AG10803 (cell line): ENCODE results near the gene HECTD1.
"Not testable (repeated sequence)": the region's sequence is repeated elsewhere in the genome, so short reads cannot be mapped to it uniquely, and the experiment has no call there.

Source experiments
- DNase-seq: peaks from one replicate; pipeline ENCODE4 v3.0.0; 2010; ENCODE audit warnings: low read depth
- H3K4me3 ChIP-seq: 2 replicates; pipeline ENCODE4 v1.5.1; 2011; ENCODE audit warnings: mild to moderate bottlenecking, low read length, control low read depth
- CTCF ChIP-seq: conservative IDR thresholded peaks from 2 replicates; pipeline ENCODE4 v1.5.1; 2011; ENCODE audit warnings: mild to moderate bottlenecking, low read length, control low read depth, inconsistent platforms

HECTD1 gene

GRCh38 chr14:31110872-31111271, 96.7 kb downstream of the HECTD1 start:
- no peak for DNase-seq
- TF ChIP-seq CTCF, result no peak
- no peak overlapping the region for H3K4me3 ChIP-seq

- H3K4me3 ChIP-seq, result no peak overlapping the region
- no peak for TF ChIP-seq CTCF
- no peak for DNase-seq
These were observed 98.3 kb downstream of the HECTD1 start for GRCh38 chr14:31109257-31109656.

GRCh38 chr14:31106768-31107167, 100.8 kb downstream of the HECTD1 start:
- no peak overlapping the region for H3K4me3 ChIP-seq
- no peak for TF ChIP-seq CTCF
- DNase-seq, result no peak

- H3K4me3 ChIP-seq, result no peak overlapping the region
- no peak for DNase-seq
- TF ChIP-seq CTCF, result no peak
These were observed 110.5 kb downstream of the HECTD1 start for GRCh38 chr14:31097081-31097480.

GRCh38 chr14:31096255-31096654, 111.3 kb downstream of the HECTD1 start:
- H3K4me3 ChIP-seq, result no peak overlapping the region
- peak; percentile 15 for DNase-seq
- TF ChIP-seq CTCF, result no peak

- not testable (repeated sequence) for H3K4me3 ChIP-seq, DNase-seq
These were observed 111.8 kb downstream of the HECTD1 start for GRCh38 chr14:31095817-31096216.

GRCh38 chr14:31093884-31094839, 113.4 kb downstream of the HECTD1 start:
- not testable (repeated sequence) for DNase-seq, H3K4me3 ChIP-seq

- no peak for DNase-seq
- TF ChIP-seq CTCF, result no peak
- H3K4me3 ChIP-seq, result no peak overlapping the region
These were observed 115.4 kb downstream of the HECTD1 start for GRCh38 chr14:31092160-31092708.
